Mucosa of descending colon (tissue), 3 donors: ENCODE results near the gene CFAP61. TPM values are rescaled to one million over a fixed set of nuclear protein-coding genes. Genes with fewer than 3 reads are reported as not detected.

Source experiments
- ATAC-seq: fragments of 200-7000 bp; cut with Tn5 transposase; one replicate; pipeline ENCODE4 v1.9.1; 2020; ENCODE audit warnings: mild to moderate bottlenecking, moderate library complexity
- DNase-seq, 3 donors: peaks; one replicate each; pipeline ENCODE4 v3.0.0-alpha.2; 2020
- H3K36me3 ChIP-seq: fragments of 200-600 bp; one replicate; pipeline ENCODE4 v1.8.0; 2021; ENCODE audit warnings: low read depth, mild to moderate bottlenecking
- H3K4me1 ChIP-seq: fragments of 200-600 bp; one replicate; pipeline ENCODE4 v1.8.0; 2021; ENCODE audit warnings: low read depth, mild to moderate bottlenecking
- H3K4me3 ChIP-seq: fragments of 200-600 bp; one replicate; pipeline ENCODE4 v1.8.0; 2021; ENCODE audit warnings: mild to moderate bottlenecking
- H3K9me3 ChIP-seq: fragments of 200-600 bp; one replicate; pipeline ENCODE4 v1.8.0; 2021; ENCODE audit warnings: mild to moderate bottlenecking
- intact Hi-C, 2 donors: fragments of 100-400 bp; cut with DNase I in 1 of 2; cut with micrococcal nuclease in 1 of 2; formaldehyde crosslinking; loops; one replicate each; pipeline versions ENCODE4 v1.11.0 to v1.11.1; 2022; cut with DNase I, micrococcal nuclease
- total RNA-seq, 3 donors: library from RNA; stranded (reverse); fragmentation: NEBNext Ultra II Directional in 2 of 3; extraction: Animal tissue kit (Norgen Biotek cat#: 25700) in 2 of 3; gene quantifications; one replicate each; pipeline versions ENCODE4 v1.2.1 to v1.2.4, GENCODE V29; 2021 to 2023
- TF ChIP-seq, protein P1 (sequence below): fragments of 200-600 bp; IDR thresholded peaks from one replicate; pipeline ENCODE4 v1.8.0; 2022; ENCODE audit warnings: antibody characterized with exemption, mild to moderate bottlenecking
- donor health status: DM: no; HTN: no; CAD: no; lungs with moderate emphysema.
- donor health status: DM: no; HTN: no; CAD: no.
- donor health status: DM: no; HTN: yes; CAD: no.

Gene CFAP61
- total RNA-seq, 3 donors from 2014 or later, result 0.35 to 0.79 TPM; not detected in 1

GRCh38 chr20:20138301-20139064 is 86.2 kb downstream of the CFAP61 start:
- Histone ChIP-seq H3K4me3 (no peak overlapping the region), H3K36me3 (no peaks in the 10 kb centered on the region), H3K9me3 (no peaks in the 10 kb centered on the region), H3K4me1 (no peaks in the 10 kb centered on the region)
- DNase-seq, result no peak
- no peak for ATAC-seq
- intact Hi-C loops, result no loop called here
- TF ChIP-seq, protein P1, sequence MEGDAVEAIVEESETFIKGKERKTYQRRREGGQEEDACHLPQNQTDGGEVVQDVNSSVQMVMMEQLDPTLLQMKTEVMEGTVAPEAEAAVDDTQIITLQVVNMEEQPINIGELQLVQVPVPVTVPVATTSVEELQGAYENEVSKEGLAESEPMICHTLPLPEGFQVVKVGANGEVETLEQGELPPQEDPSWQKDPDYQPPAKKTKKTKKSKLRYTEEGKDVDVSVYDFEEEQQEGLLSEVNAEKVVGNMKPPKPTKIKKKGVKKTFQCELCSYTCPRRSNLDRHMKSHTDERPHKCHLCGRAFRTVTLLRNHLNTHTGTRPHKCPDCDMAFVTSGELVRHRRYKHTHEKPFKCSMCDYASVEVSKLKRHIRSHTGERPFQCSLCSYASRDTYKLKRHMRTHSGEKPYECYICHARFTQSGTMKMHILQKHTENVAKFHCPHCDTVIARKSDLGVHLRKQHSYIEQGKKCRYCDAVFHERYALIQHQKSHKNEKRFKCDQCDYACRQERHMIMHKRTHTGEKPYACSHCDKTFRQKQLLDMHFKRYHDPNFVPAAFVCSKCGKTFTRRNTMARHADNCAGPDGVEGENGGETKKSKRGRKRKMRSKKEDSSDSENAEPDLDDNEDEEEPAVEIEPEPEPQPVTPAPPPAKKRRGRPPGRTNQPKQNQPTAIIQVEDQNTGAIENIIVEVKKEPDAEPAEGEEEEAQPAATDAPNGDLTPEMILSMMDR, result no peak

- intact Hi-C loops, result no loop called here
- no peaks in the 10 kb centered on the region for H3K4me1 ChIP-seq
- TF ChIP-seq, protein P1, result no peak
Observed at GRCh38 chr20:20139403-20139802, 87.1 kb downstream of the CFAP61 start.

DNA sequence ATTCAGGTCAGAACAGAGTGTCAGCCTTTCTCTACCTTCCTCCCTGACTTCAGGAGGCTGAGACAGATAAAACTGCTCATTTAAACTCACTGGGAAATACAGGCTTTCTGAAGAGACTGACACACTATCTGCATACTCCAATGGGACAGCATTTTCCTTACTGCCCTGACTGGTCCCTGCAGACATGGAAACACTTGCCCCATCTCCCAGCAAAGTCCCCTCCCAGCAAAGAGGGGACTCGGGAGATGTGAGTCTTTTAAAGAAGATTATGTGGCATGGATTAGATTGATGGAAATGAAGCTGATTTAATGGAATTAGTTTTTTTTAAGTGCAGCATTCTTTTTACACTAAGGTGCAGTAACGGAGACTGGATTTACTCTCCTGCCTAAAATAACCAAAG is 90.8 kb downstream of the CFAP61 start:
- TF ChIP-seq, protein P1, result no peak
- DNase-seq (no peak), ATAC-seq (no peak)
- Histone ChIP-seq H3K36me3 (no peaks in the 10 kb centered on the region), H3K4me1 (no peaks in the 10 kb centered on the region), H3K9me3 (no peaks in the 10 kb centered on the region), H3K4me3 (no peak overlapping the region)
- intact Hi-C loops, result no loop called here

More at GRCh38 chr20:20139403-20139802, 87.1 kb downstream of the CFAP61 start:
- no peaks in the 10 kb centered on the region for H3K36me3 ChIP-seq
- H3K9me3 ChIP-seq, result no peaks in the 10 kb centered on the region
- DNase-seq (no peak), ATAC-seq (no peak)
- H3K4me3 ChIP-seq, result no peak overlapping the region

GRCh38 chr20:20143646-20144045 is 91.3 kb downstream of the CFAP61 start:
- no peak for ATAC-seq
- H3K4me1 ChIP-seq, result no peaks in the 10 kb centered on the region
- no peak overlapping the region for H3K4me3 ChIP-seq
- TF ChIP-seq, protein P1, result no peak
- intact Hi-C loops, result no loop called here
- no peaks in the 10 kb centered on the region for H3K9me3 ChIP-seq
- no peaks in the 10 kb centered on the region for H3K36me3 ChIP-seq
- DNase-seq, result no peak

DNA sequence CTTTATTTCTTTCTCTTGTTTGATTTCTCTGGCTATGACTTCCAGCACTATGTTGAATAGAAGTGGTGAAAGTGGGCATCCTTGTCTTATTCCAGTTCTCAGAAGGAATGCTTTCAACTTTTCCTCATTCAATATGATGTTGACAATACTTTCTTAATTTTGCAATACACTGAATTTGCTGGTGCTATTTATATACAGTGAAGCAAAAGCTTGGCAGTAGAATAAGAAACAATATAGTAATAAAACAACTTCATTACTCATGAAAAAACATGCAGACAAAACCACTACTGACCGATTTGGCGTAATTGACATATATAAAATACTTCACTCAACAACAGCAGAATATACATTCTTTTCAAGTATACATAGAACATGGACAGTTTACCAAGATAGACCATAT is 96.4 kb downstream of the CFAP61 start:
- no peaks in the 10 kb centered on the region for H3K9me3 ChIP-seq
- H3K36me3 ChIP-seq, result no peaks in the 10 kb centered on the region
- ATAC-seq, result no peak
- TF ChIP-seq, protein P1, result no peak
- DNase-seq, result no peak
- intact Hi-C loops, result no loop called here
- no peak overlapping the region for H3K4me3 ChIP-seq
- no peaks in the 10 kb centered on the region for H3K4me1 ChIP-seq
